Parathyroid adenoma (tissue), 2 donors: Measurements from ENCODE around the gene SCP2.

Experiments
- H2AFZ ChIP-seq: fragments of 300-600 bp; sonication (generic); one replicate; pipeline ENCODE4 v1.7.0; 2017; ENCODE audit warnings: antibody characterized with exemption, mild to moderate bottlenecking
- H3K27ac ChIP-seq: fragments of 300-600 bp; sonication (generic); one replicate; pipeline ENCODE4 v1.7.0; 2017
- H3K27me3 ChIP-seq: fragments of 300-600 bp; sonication (generic); one replicate; pipeline ENCODE4 v1.7.0; 2017; ENCODE audit warnings: low read length; ENCODE audit not compliant: control insufficient read depth, insufficient read depth
- H3K36me3 ChIP-seq: fragments of 300-600 bp; sonication (generic); one replicate; pipeline ENCODE4 v1.7.0; 2017; ENCODE audit warnings: low read length; ENCODE audit not compliant: control insufficient read depth, insufficient read depth
- H3K4me1 ChIP-seq: fragments of 300-600 bp; sonication (generic); one replicate; pipeline ENCODE4 v1.7.0; 2017; ENCODE audit warnings: control low read depth
- H3K4me2 ChIP-seq: fragments of 300-600 bp; sonication (generic); one replicate; pipeline ENCODE4 v1.7.0; 2017; ENCODE audit warnings: low read length
- H3K4me3 ChIP-seq: fragments of 300-600 bp; sonication (generic); one replicate; pipeline ENCODE4 v1.7.0; 2017; ENCODE audit warnings: low read depth, low read length
- H3K79me2 ChIP-seq: fragments of 300-600 bp; sonication (generic); one replicate; pipeline ENCODE4 v1.7.0; 2017; ENCODE audit warnings: control low read depth
- H3K9ac ChIP-seq: fragments of 300-600 bp; sonication (generic); one replicate; pipeline ENCODE4 v1.7.0; 2017; ENCODE audit warnings: mild to moderate bottlenecking
- H3K9me3 ChIP-seq: fragments of 300-600 bp; sonication (generic); one replicate; pipeline ENCODE4 v1.7.0; 2017; ENCODE audit warnings: low read length; ENCODE audit not compliant: control insufficient read depth
- CTCF ChIP-seq: fragments of 300-600 bp; sonication (generic); IDR thresholded peaks from one replicate; pipeline ENCODE4 v1.7.0; 2017; ENCODE audit warnings: antibody characterized with exemption, mild to moderate bottlenecking
- donor health status: primary hyperparathyroidism.

The SCP2 gene

GRCh38 chr1:53087332-53088285 is 160.5 kb downstream of the SCP2 start:
- no peak overlapping the region for H3K4me3 ChIP-seq
- H3K36me3 ChIP-seq: no peaks in the 10 kb centered on the region
- H3K79me2 ChIP-seq: no peaks in the 10 kb centered on the region
- H3K4me1 ChIP-seq: no peaks in the 10 kb centered on the region
- no peak overlapping the region for H3K4me2 ChIP-seq
- no peak overlapping the region for H3K9ac ChIP-seq
- H3K27me3 ChIP-seq: no peaks in the 10 kb centered on the region
- no peak overlapping the region for H3K27ac ChIP-seq
- no peak for TF ChIP-seq CTCF
- H2AFZ ChIP-seq: no peak overlapping the region
- H3K9me3 ChIP-seq: no peaks in the 10 kb centered on the region

GRCh38 chr1:53088616-53089300 is 161.7 kb downstream of the SCP2 start:
- Histone ChIP-seq H3K27me3 (no peaks in the 10 kb centered on the region), H3K9ac (no peak overlapping the region), H3K27ac (no peak overlapping the region), H3K9me3 (no peaks in the 10 kb centered on the region), H3K4me2 (no peak overlapping the region), H3K36me3 (no peaks in the 10 kb centered on the region), H3K4me3 (no peak overlapping the region), H3K79me2 (no peaks in the 10 kb centered on the region), H3K4me1 (no peaks in the 10 kb centered on the region), H2AFZ (no peak overlapping the region)
- no peak for TF ChIP-seq CTCF

GRCh38 chr1:53089478-53090226 is 162.6 kb downstream of the SCP2 start:
- Histone ChIP-seq H3K4me2 (no peak overlapping the region), H3K4me1 (no peaks in the 10 kb centered on the region), H3K9me3 (no peaks in the 10 kb centered on the region), H3K4me3 (no peak overlapping the region), H3K36me3 (no peaks in the 10 kb centered on the region), H2AFZ (no peak overlapping the region), H3K27me3 (no peaks in the 10 kb centered on the region), H3K9ac (no peak overlapping the region), H3K27ac (no peak overlapping the region), H3K79me2 (no peaks in the 10 kb centered on the region)
- TF ChIP-seq CTCF: no peak

- Histone ChIP-seq H3K9me3 (no peaks in the 10 kb centered on the region), H3K36me3 (no peaks in the 10 kb centered on the region), H3K4me1 (no peaks in the 10 kb centered on the region), H3K79me2 (no peaks in the 10 kb centered on the region), H2AFZ (no peak overlapping the region), H3K27me3 (no peaks in the 10 kb centered on the region), H3K27ac (no peak overlapping the region), H3K9ac (no peak overlapping the region), H3K4me3 (no peak overlapping the region), H3K4me2 (no peak overlapping the region)
- TF ChIP-seq CTCF: no peak
These were observed 163.4 kb downstream of the SCP2 start for GRCh38 chr1:53090227-53091147.
